GM12878 (cell line): ENCODE results near the gene RYR2. TPM values are rescaled to one million over a fixed set of nuclear protein-coding genes. Genes with fewer than 3 reads are reported as not detected.

ENCODE experiments used
- ATAC-seq: fragments of 200-7000 bp; cut with Tn5 transposase; 3 replicates; pipeline ENCODE4 v1.9.1; 2020; ENCODE audit warnings: mild to moderate bottlenecking, moderate library complexity
- BruUV-seq: library from RNA; stranded (reverse); fragments of 400-500 nt; replicated peaks from 2 replicates; lab custom pipeline; 2021; lab: Mats Ljungman, UMichigan
- CTCF ChIA-PET: fragments of 300-600 bp; sonication (Branson Sonifier 250); formaldehyde crosslinking; extraction: SDS; loops from one replicate; lab custom pipeline; 2021; ENCODE audit warnings: inconsistent platforms; lab: Yijun Ruan, JAX
- POLR2A ChIA-PET: fragments of 350-600 bp; formaldehyde crosslinking; extraction: SDS; loops from one replicate; lab custom pipeline; 2021; ENCODE audit warnings: inconsistent platforms; lab: Charles Lee
- RAD21 ChIA-PET: fragments of 300-600 bp; sonication (Branson Sonifier 250); formaldehyde crosslinking; loops from one replicate; lab custom pipeline; 2023; ENCODE audit warnings: antibody characterized with exemption; ENCODE audit not compliant: unreplicated experiment; lab: Charles Lee
- SMC1A ChIA-PET: fragments of 300-600 bp; sonication (Branson Sonifier 250); formaldehyde crosslinking; loops from one replicate; lab custom pipeline; 2023; ENCODE audit not compliant: unreplicated experiment, uncharacterized antibody; lab: Charles Lee
- DNase-seq: peaks from one replicate; pipeline ENCODE4 v3.0.0-alpha.2; 2011; ENCODE audit warnings: low read depth, low spot score
- FAIRE-seq: peaks from 3 replicates; lab custom pipeline; 2011; peaks lifted over from hg19 to GRCh38; lab: Jason Lieb, UNC
- H2AFZ ChIP-seq: 2 replicates; pipeline ENCODE4 v1.6.0; 2011; ENCODE audit warnings: low read depth, low read length, control low read depth; ENCODE audit not compliant: control insufficient read depth
- H3K27ac ChIP-seq: 2 replicates; pipeline ENCODE4 v1.5.1; 2011; ENCODE audit warnings: control low read depth; ENCODE audit not compliant: control insufficient read depth, insufficient read depth
- H3K27me3 ChIP-seq, 2 experiments: replicated peaks in 1 of 2; 2 replicates each; pipeline versions ENCODE4 v1.6.0 to v1.6.1; 2011; ENCODE audit warnings: low read length in 1 of 2; ENCODE audit not compliant: control insufficient read depth in 2 of 2, insufficient read depth in 2 of 2
- H3K36me3 ChIP-seq, 2 experiments: 2 replicates each; pipeline ENCODE4 v1.5.1; 2011; ENCODE audit warnings: low read length in 1 of 2; ENCODE audit not compliant: control insufficient read depth in 2 of 2, insufficient read depth in 2 of 2
- H3K4me1 ChIP-seq: 2 replicates; pipeline ENCODE4 v1.6.1; 2011; ENCODE audit warnings: mild to moderate bottlenecking, low read length, moderate library complexity, mixed read lengths; ENCODE audit not compliant: control insufficient read depth, insufficient read depth
- H3K4me2 ChIP-seq: 2 replicates; pipeline ENCODE4 v1.6.0; 2011; ENCODE audit warnings: control low read depth; ENCODE audit not compliant: control insufficient read depth, insufficient read depth
- H3K4me3 ChIP-seq: fragments of 200-600 bp; sonication (generic); 2 replicates; pipeline ENCODE4 v1.5.1; 2016
- H3K79me2 ChIP-seq: 2 replicates; pipeline ENCODE4 v1.6.0; 2011; ENCODE audit warnings: low read length; ENCODE audit not compliant: control insufficient read depth, insufficient read depth
- H3K9ac ChIP-seq: 2 replicates; pipeline ENCODE4 v1.8.0; 2011; ENCODE audit warnings: low read length, control low read depth, mixed read lengths; ENCODE audit not compliant: control insufficient read depth, insufficient read depth
- H3K9me3 ChIP-seq: replicated peaks from 3 replicates; pipeline ENCODE4 v1.5.1; 2011; ENCODE audit warnings: mild to moderate bottlenecking, low read length; ENCODE audit not compliant: control insufficient read depth, insufficient read depth
- H4K20me1 ChIP-seq: 2 replicates; pipeline ENCODE4 v1.6.0; 2011; ENCODE audit not compliant: control insufficient read depth, insufficient read depth
- ATF3 ChIP-seq: IDR thresholded peaks from 2 replicates; pipeline ENCODE4 v1.6.1; 2011; ENCODE audit warnings: low read depth, mild to moderate bottlenecking, low read length, moderate library complexity, borderline replicate concordance; ENCODE audit errors: extremely low read depth
- BCLAF1 ChIP-seq: fragments of 450-650 bp; IDR thresholded peaks from 2 replicates; pipeline ENCODE4 v1.6.1; 2017; ENCODE audit warnings: antibody characterized with exemption, mild to moderate bottlenecking, moderate library complexity
- CBFB ChIP-seq: IDR thresholded peaks from 2 replicates; pipeline ENCODE4 v1.6.1; 2016; ENCODE audit warnings: antibody characterized with exemption, low read depth
- CHD2 ChIP-seq: IDR thresholded peaks from 2 replicates; pipeline ENCODE4 v1.6.1; 2011; ENCODE audit warnings: low read depth, low read length, improper control_type of control experiment, borderline replicate concordance
- E2F4 ChIP-seq: IDR thresholded peaks from 2 replicates; pipeline ENCODE4 v1.6.1; 2012; ENCODE audit warnings: low read depth, low read length, improper control_type of control experiment
- EED ChIP-seq: sonication (generic); IDR thresholded peaks from 2 replicates; pipeline ENCODE4 v1.6.1; 2016; ENCODE audit warnings: antibody characterized with exemption, low read depth
- EGR1 ChIP-seq, 2 experiments: IDR thresholded peaks; 1 replicate in 1 of 2; 2 replicates in 1 of 2; pipeline ENCODE4 v1.6.1; 2011 to 2012; ENCODE audit warnings: low read depth in 2 of 2, low read length in 2 of 2, borderline replicate concordance in 1 of 2, mild to moderate bottlenecking in 1 of 2, moderate library complexity in 1 of 2
- ETV6 ChIP-seq, 2 experiments: fragments of 450-650 bp in 1 of 2; IDR thresholded peaks in 1 of 2; conservative IDR thresholded peaks in 1 of 2; 2 replicates each; pipeline ENCODE4 v1.6.1; 2014; ENCODE audit warnings: antibody characterized with exemption in 1 of 2, borderline replicate concordance in 1 of 2, low read depth in 1 of 2, mild to moderate bottlenecking in 1 of 2, moderate library complexity in 1 of 2
- HDAC6 ChIP-seq: fragments of 200-600 bp; sonication (generic); IDR thresholded peaks from one replicate; pipeline ENCODE4 v1.8.0; 2017; ENCODE audit warnings: antibody characterized with exemption; ENCODE audit not compliant: unreplicated experiment
- IRF4 ChIP-seq: IDR thresholded peaks from 2 replicates; pipeline ENCODE4 v1.6.1; 2011; ENCODE audit warnings: low read depth, low read length
- PML ChIP-seq: IDR thresholded peaks from 2 replicates; pipeline ENCODE4 v1.6.1; 2012; ENCODE audit warnings: low read length, inconsistent platforms
- POLR2AphosphoS2 ChIP-seq: IDR thresholded peaks from 2 replicates; pipeline ENCODE4 v1.6.1; 2011; ENCODE audit warnings: low read depth, mild to moderate bottlenecking, low read length, improper control_type of control experiment, moderate library complexity
- POLR2AphosphoS5 ChIP-seq: IDR thresholded peaks from 2 replicates; pipeline ENCODE4 v1.6.1; 2011; ENCODE audit warnings: mild to moderate bottlenecking, low read length, inconsistent platforms
- SMARCA5 ChIP-seq: fragments of 450-650 bp; IDR thresholded peaks from 2 replicates; pipeline ENCODE4 v1.6.1; 2017; ENCODE audit warnings: mild to moderate bottlenecking
- SPI1 ChIP-seq: IDR thresholded peaks from 2 replicates; pipeline ENCODE4 v1.6.1; 2011; ENCODE audit warnings: low read depth, mild to moderate bottlenecking, low read length, moderate library complexity, borderline replicate concordance; ENCODE audit not compliant: insufficient read depth
- STAT1 ChIP-seq: fragments of 450-650 bp; conservative IDR thresholded peaks from 2 replicates; pipeline ENCODE4 v1.6.1; 2014; ENCODE audit warnings: antibody characterized with exemption, mild to moderate bottlenecking
- ZBTB33 ChIP-seq: fragments of 450-650 bp; IDR thresholded peaks from 2 replicates; pipeline ENCODE4 v1.6.1; 2017; ENCODE audit warnings: mild to moderate bottlenecking
- ZNF622 ChIP-seq: fragments of 450-650 bp; IDR thresholded peaks from 2 replicates; pipeline ENCODE4 v1.6.1; 2017; ENCODE audit warnings: mild to moderate bottlenecking, inconsistent platforms
- WGBS: methylation state at CpG from one replicate; pipeline ENCODE4 v1.1.6; 2016; ENCODE audit warnings: low lambda C conversion rate; ENCODE audit not compliant: insufficient replicate concordance, insufficient coverage; ENCODE audit errors: missing lambda C conversion rate; 5-methylcytosine and 5-hydroxymethylcytosine counted together
- in situ Hi-C: fragments of 300-500 bp; cut with MboI; formaldehyde crosslinking; loops from 9 replicates; pipeline ENCODE4 v1.14.3; 2018; ENCODE audit warnings: mixed read lengths
- intact Hi-C: fragments of 100-400 bp; cut with micrococcal nuclease; formaldehyde crosslinking; loops from one replicate; pipeline ENCODE4 v1.14.2; 2022; ENCODE audit not compliant: unreplicated experiment
- polyA plus RNA-seq, 11 experiments: library from polyadenylated mRNA; depleted of rRNA in 4 of 11; unstranded in 6 of 11; stranded (reverse) in 5 of 11; fragments of >200 nt; fragmentation: Nextera tagmentation in 4 of 11; fragmentation: Illumina TruSeq in 1 of 11; extraction: Ambion mirVana in 4 of 11; extraction: Trizol in 1 of 11; gene quantifications; 1 replicate in 1 of 11; 2 replicates in 10 of 11; pipeline versions ENCODE4 v1.2.1 to v1.2.3, GENCODE V29; 2011 to 2016; ENCODE audit warnings: inconsistent platforms in 2 of 11, missing spikeins in 2 of 11, low read depth in 1 of 11
- total RNA-seq, 4 experiments: library from RNA; depleted of rRNA in 3 of 4; stranded (reverse); fragments of >200 nt in 3 of 4; fragmentation: Illumina TruSeq in 1 of 4; extraction: Trizol in 1 of 4; gene quantifications; 2 replicates each; pipeline versions ENCODE4 v1.2.1 to v1.2.3, GENCODE V29; 2013 to 2021

Gene RYR2
- total and polyA plus RNA-seq, 10 of the 15 experiments (the other 5 are each of a cell fraction or from before 2014, with no cell fraction given), result 0.01 to 0.04 TPM; not detected in 8

DNA sequence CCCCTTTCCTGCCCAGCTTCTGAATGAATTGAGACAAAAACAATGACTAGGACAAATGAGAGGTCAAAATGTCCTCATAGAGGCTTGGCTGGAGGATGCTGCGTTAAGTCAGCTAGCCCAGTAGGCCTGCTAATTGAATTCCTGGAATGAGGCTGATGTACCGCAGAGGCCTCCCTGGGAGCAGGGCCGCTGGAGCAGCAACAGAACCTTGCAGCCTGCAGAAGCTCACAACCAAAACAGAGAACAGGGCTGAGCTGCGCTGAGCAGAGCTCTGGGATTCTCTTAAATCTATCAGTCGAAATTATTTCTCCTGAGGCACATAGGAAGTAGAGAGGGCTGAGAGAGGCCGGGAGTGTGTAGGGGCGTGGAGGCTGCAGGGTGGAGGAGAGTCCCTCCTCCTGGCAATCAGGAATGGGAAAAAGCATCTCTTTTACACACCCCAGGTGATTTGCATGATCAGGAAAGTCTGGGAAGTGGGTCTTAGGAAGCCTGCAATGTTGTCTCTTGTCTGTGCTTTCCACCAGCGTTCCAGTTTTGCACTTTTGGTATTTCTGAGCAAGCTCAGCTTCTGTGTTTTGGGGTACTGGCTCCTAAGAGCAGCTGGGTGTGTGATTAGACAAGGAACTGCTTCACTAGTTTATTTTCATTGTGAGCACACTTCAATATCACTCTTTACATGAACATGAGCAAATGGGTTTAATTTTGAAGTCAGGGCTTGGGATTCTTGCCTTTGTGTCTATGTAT is 66.5 kb downstream of the RYR2 start:
- DNase-seq, result no peak
- intact Hi-C loops (no loop called here), in situ Hi-C loops (no loop called here)
- TF ChIP-seq IRF4 (no peak), HDAC6 (no peak), EGR1 (IDR thresholded peaks at IDR 0.05; ENCODE audit: borderline replicate concordance in 1 of 2, low read depth in 2 of 2, low read length in 2 of 2) (no peak), STAT1 (no peak), E2F4 (no peak), POLR2AphosphoS2 (no peak), CHD2 (no peak), ZBTB33 (no peak), EED (no peak), SMARCA5 (no peak), SPI1 (no peak), BCLAF1 (no peak), ATF3 (no peak), ZNF622 (no peak), POLR2AphosphoS5 (no peak), CBFB (no peak), PML (no peak), ETV6 (conservative IDR thresholded peaks at IDR 0.05 in 1 of 2, IDR thresholded peaks at IDR 0.05 in 1 of 2; ENCODE audit: borderline replicate concordance in 1 of 2, low read depth in 1 of 2) (no peak)
- CTCF ChIA-PET, result no interaction called here
- POLR2A ChIA-PET, result no interaction called here
- H2AFZ ChIP-seq, result no peak overlapping the region
- no peaks in the 10 kb centered on the region for H3K4me1 ChIP-seq
- H3K79me2 ChIP-seq, result no peaks in the 10 kb centered on the region
- no peak overlapping the region for H3K9ac ChIP-seq
- 21% methylated on average over 8 of the region's 8 CpGs for WGBS
- H4K20me1 ChIP-seq, result no peaks in the 10 kb centered on the region
- BruUV-seq, result no TSS peak
- H3K4me3 ChIP-seq, result no peak overlapping the region
- RAD21 ChIA-PET, result no interaction called here
- no peaks in the 10 kb centered on the region for H3K9me3 ChIP-seq
- H3K36me3 ChIP-seq, result no peaks in the 10 kb centered on the region
- no peak for ATAC-seq
- no peaks in the 10 kb centered on the region; a peak in 1 of 4 replicates for H3K27me3 ChIP-seq
- FAIRE-seq, result no peak
- no peak overlapping the region for H3K4me2 ChIP-seq
- SMC1A ChIA-PET, result no interaction called here
- H3K27ac ChIP-seq, result no peak overlapping the region
